ENCODE results near the gene OBSL1.
A peak's percentile ranks its signal among the peaks of the same experiment; 100 is the strongest.

Gene OBSL1

DNA sequence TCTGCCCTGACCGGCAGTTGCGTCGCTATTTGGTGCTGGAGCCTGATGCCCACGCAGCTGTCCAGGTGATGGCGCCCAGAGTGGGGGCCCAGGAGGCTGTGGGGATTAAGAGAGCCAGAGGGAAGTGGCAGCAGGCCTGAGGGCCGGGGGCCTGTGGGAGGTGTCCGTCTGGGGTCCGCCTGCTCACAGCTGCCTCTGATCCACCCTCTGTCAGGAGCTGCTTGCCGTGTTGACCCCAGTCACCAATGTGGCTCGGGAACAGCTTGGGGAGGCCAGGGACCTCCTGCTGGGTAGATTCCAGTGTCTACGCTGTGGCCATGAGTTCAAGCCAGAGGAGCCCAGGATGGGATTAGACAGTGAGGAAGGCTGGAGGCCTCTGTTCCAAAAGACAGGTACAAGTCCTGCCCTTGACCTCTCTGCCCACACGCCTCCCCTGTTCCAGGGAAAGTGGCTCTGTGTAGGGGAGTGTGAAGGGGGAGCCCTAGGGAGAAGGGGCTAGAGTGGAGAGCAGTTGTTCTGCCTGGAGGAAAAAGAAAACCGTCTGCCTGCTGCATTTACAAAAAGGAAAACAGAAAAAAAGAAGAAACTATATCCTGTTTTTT is 37.9 kb upstream of the OBSL1 start:
- no peak for DNase-seq (ENCODE audit: low read depth in 1 of 2, low spot score in 1 of 2)
- no peak for TF ChIP-seq JUND (IDR thresholded peaks at IDR 0.05; ENCODE audit: low read depth)
- in situ Hi-C loops (cut with HindIII; ENCODE audit: low pct_unique_long_range_greater_than_20kb, low sequenced_read_pairs): no loop called here

DNA sequence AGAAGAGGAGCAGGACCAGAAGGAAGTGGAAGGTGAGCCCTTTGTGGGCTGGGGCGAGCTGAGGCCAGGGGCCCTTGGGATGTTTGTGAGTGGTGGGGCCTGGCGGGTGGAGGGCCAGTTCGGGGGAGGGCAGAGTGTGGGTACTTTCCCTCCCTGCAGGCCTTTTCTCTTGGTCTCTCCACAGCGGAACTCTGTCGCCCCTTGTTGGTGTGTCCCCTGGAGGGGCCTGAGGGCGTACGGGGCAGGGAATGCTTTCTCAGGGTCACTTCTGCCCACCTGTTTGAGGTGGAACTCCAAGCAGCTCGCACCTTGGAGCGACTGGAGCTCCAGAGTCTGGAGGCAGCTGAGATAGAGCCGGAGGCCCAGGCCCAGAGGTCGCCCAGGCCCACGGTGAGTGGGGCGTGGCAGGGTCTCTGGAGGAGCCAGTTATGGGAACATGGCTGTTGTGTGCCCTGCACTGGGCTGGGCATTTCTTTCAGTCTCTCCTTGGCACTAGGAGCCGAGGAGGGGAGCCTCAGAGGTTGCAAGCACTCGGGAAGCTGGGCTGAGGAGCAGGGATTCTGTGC is 37.1 kb upstream of the OBSL1 start:
- no peak for TF ChIP-seq JUND (IDR thresholded peaks at IDR 0.05; ENCODE audit: low read depth)
- in situ Hi-C loops (cut with HindIII; ENCODE audit: low pct_unique_long_range_greater_than_20kb, low sequenced_read_pairs): no loop called here
- DNase-seq (ENCODE audit: low read depth in 1 of 2, low spot score in 1 of 2): no peak

DNA sequence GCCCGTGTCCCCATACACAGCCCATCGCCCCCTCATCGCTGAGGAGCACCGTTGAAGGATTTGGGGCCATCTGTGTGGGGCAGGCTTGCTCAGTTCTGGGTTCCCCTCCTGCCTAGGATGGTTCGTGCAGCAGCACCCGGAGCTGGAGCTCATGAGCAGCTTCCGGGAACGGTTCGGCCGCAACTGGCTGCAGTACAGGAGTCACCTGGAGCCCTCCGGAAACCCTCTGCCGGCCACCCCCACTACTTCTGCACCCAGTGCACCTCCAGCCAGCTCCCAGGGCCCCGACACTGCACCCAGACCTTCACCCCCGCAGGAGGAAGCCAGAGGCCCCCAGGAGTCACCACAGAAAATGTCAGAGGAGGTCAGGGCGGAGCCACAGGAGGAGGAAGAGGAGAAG is 36.6 kb upstream of the OBSL1 start:
- in situ Hi-C loops (cut with HindIII; ENCODE audit: low pct_unique_long_range_greater_than_20kb, low sequenced_read_pairs): no loop called here
- DNase-seq (ENCODE audit: low read depth in 1 of 2, low spot score in 1 of 2): no peak
- no peak for TF ChIP-seq JUND (IDR thresholded peaks at IDR 0.05; ENCODE audit: low read depth)

DNA sequence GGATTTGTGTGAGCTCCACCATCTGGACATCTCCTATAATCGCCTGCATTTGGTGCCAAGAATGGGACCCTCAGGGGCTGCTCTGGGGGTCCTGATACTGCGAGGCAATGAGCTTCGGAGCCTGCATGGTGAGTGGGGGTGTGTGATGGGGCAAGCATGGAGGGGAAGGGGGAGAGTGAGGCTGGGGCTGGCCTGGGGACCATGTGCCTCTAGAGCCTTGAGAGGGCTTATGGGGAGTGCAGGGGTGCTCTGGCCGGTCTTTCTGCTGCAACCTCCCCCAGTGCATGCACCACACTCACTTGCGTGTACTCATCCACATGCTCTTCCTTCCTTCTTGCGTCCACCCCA is 34.2 kb upstream of the OBSL1 start:
- in situ Hi-C loops (cut with HindIII; ENCODE audit: low pct_unique_long_range_greater_than_20kb, low sequenced_read_pairs): no loop called here
- no peak for TF ChIP-seq JUND (IDR thresholded peaks at IDR 0.05; ENCODE audit: low read depth)
- no peak for DNase-seq (ENCODE audit: low read depth in 1 of 2, low spot score in 1 of 2)

DNA sequence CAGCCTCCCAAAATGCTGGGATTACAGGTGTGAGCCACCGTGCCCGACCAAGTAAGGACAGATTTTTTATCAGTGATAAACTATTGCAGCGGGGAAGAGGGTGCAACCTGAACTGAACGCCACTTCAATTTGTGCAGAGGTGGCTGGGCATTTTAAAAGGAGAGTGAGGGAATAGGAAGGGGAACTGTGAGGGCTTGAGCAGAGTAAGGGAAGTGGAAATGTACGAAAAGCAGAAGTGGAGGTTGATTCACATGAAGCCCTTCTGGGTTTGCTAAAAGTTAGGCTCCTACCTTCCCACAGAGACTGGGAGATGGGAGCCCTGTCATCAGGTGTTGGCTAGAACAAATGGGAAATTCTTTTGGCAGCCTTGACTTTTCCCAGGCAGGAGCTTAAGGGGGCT is 32.4 kb upstream of the OBSL1 start:
- in situ Hi-C loops (cut with HindIII; ENCODE audit: low pct_unique_long_range_greater_than_20kb, low sequenced_read_pairs): no loop called here

DNA sequence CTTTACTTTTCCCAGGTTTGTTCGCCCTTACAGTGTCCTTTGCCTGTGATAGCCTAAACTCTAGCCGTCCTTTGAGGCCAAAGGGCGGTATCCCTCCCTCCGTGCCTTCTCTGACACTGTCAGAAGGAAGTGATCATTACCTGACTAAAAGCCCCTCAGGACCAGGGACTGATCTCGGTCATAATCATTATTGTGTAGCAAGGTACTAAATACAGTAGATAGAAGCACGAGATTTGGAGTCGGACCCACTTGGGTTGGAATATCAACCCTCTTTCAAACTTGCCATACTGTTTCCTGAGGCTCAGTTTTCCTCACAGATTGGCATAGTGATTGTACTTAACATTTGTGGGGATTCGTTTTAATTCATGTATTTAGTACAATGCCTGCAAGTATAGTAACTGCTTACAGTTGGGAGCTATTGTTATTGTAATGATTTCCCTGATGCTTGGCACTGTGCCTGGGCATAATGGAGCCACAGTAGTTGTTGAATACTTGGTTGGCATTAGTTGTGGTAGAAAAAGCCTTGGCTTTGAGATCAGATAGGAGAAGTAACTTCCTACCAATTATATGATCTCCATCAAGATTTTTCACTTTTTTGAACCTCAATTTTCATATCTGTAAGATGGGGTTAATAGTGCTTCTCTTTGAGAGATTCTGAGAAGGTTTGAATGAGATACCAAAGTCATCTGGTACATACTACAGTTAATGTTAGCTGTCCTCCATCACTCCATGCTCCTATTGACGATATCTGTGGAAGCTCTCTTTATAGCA is 27.2 kb upstream of the OBSL1 start:
- in situ Hi-C loops (cut with HindIII; ENCODE audit: low pct_unique_long_range_greater_than_20kb, low sequenced_read_pairs): no loop called here
- DNase-seq (ENCODE audit: low read depth in 1 of 2, low spot score in 1 of 2): no peak
- TF ChIP-seq JUND (IDR thresholded peaks at IDR 0.05; ENCODE audit: low read depth): no peak

More for the DNA sequence above, 32.4 kb upstream of the OBSL1 start:
- TF ChIP-seq JUND (IDR thresholded peaks at IDR 0.05; ENCODE audit: low read depth): no peak
- no peak for DNase-seq (ENCODE audit: low read depth in 1 of 2, low spot score in 1 of 2)

DNA sequence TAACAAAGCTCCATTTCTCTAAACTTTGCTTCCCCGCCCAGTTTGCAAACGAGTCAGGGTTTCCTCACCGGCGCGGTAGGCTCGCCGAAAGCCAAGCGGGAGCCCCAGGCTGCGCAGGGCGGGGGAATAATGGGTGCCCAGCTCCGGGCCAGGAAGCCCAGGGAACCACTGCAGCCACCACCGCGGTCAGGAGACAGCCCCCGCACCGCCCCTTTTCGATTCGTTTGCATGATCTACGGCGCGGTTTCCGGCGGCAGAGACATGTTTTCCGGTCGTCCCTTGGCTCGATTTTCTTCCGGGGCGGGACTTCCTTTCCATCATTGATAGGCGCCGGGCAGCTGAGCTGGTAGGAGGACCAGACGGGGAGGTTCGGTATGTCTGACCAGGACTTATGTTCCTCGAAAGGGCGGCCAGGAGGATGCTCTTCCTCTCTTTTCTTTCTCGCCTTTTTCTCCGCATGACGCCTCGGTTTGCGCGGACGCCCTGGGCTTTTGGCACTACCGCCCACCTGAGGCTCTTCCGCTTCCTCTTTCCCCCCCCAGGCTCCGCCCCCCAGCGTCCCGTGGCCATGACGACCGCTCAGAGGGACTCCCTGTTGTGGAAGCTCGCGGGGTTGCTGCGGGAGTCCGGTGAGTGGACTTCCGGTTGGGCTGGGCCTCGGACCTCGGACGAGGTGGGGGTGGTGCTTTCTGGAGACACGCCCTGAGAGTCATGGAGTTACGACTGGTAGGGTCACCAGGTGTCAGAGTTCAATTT is 26.4 kb upstream of the OBSL1 start, which contains the start of gene STK11IP:
Gene STK11IP, plus strand, starts transcription at position 306 of the 756 bp plus-strand sequence. Its CDS starts 263 bp downstream, at position 569.
- in situ Hi-C loops (cut with HindIII; ENCODE audit: low pct_unique_long_range_greater_than_20kb, low sequenced_read_pairs): no loop called here
- TF ChIP-seq JUND (IDR thresholded peaks at IDR 0.05; ENCODE audit: low read depth): no peak
- DNase-seq (ENCODE audit: low read depth in 1 of 2, low spot score in 1 of 2): peak; percentile 92 to 97

DNA sequence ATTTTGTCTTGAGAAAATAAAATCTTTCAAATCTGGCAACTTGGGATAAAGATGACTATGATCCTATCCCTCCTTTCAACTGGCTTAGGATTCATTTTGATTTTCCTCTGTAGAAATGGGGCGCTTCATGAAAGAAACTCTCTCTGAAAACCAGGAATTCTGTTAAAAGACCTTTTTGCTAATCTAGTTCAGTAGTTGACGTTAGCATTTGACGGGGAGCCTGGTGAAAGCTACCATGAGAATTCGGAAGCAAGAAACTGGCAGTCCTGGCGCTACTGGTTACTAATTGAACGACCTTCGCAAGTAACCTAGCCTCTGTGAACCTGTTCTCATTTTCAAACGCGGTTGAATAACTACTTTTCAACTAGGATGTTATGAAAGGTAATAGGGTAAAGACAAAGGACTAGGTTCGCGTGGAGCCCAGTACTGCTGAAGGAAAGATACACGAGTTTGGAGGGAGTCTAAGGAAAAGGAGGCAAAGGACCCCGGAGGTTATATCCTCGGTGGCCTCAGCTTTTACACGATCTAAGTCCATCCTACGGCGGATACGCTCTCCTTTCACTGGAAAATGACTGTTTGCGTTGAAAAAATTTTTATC is 25.7 kb upstream of the OBSL1 start:
- no peak for DNase-seq (ENCODE audit: low read depth in 1 of 2, low spot score in 1 of 2)
- no peak for TF ChIP-seq JUND (IDR thresholded peaks at IDR 0.05; ENCODE audit: low read depth)
- in situ Hi-C loops (cut with HindIII; ENCODE audit: low pct_unique_long_range_greater_than_20kb, low sequenced_read_pairs): no loop called here

DNA sequence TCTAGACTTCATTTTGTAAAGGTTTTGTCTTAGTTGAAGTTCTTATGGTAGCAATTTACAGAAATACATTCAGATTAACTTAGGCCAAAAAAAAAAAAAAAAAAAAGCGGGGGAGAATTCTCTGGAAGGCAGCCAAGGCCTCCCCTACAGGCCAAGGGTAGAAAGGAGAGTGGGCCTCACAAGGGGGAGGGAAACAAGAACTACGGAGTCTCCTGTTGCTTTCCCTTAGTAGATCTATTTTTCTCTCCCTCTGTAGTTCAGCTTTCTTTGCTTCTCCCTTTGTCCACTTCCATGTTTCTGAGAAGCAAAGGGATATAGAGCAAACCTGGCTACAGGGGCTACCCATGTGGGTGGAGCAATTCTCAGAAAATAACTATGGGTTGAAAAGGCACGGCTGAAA is 23.9 kb upstream of the OBSL1 start:
- no peak for TF ChIP-seq JUND (IDR thresholded peaks at IDR 0.05; ENCODE audit: low read depth)
- DNase-seq (ENCODE audit: low read depth in 1 of 2, low spot score in 1 of 2): no peak
- in situ Hi-C loops (cut with HindIII; ENCODE audit: low pct_unique_long_range_greater_than_20kb, low sequenced_read_pairs): no loop called here

DNA sequence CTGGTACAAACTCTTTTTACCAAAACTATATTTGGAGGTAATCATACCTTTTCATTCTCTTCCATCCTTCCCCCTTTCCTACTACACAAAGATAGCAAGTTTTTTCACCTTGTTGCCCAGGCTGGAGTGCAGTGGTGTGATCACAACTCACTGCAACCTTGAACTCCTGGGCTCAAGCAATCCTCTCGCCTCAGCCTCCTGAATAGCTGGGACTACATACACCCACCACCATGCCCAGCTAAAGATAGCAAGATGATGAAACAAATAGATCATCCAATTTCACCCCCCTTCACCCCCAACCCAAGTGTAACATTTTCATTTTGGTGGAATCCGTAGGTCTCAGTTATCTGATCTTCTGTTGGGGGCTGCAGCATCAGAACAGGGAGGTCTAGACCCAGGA is 21.8 kb upstream of the OBSL1 start:
- in situ Hi-C loops (cut with HindIII; ENCODE audit: low pct_unique_long_range_greater_than_20kb, low sequenced_read_pairs): no loop called here
- no peak for DNase-seq (ENCODE audit: low read depth in 1 of 2, low spot score in 1 of 2)
- no peak for TF ChIP-seq JUND (IDR thresholded peaks at IDR 0.05; ENCODE audit: low read depth)

DNA sequence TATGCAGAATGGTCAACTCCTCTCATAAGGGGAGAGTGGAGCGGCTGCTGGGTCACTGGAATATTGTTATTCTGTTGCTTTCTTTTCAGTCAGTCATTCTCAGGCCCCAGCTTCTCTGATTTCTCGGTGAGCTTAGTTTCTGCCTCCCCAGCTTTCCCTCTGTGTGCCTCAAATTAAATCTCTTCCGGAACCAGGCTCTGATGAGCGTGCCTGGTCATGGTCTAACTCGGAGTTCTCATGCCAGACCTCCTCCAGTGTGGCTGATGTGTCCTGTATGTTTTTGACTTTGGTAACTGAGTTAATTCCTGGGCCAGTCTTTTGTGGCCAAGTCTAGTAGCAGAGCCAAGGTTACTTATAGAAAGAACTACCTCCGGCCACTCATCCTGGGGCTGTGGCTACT is 21.4 kb upstream of the OBSL1 start:
- no peak for DNase-seq (ENCODE audit: low read depth in 1 of 2, low spot score in 1 of 2)
- no peak for TF ChIP-seq JUND (IDR thresholded peaks at IDR 0.05; ENCODE audit: low read depth)
- in situ Hi-C loops (cut with HindIII; ENCODE audit: low pct_unique_long_range_greater_than_20kb, low sequenced_read_pairs): no loop called here

DNA sequence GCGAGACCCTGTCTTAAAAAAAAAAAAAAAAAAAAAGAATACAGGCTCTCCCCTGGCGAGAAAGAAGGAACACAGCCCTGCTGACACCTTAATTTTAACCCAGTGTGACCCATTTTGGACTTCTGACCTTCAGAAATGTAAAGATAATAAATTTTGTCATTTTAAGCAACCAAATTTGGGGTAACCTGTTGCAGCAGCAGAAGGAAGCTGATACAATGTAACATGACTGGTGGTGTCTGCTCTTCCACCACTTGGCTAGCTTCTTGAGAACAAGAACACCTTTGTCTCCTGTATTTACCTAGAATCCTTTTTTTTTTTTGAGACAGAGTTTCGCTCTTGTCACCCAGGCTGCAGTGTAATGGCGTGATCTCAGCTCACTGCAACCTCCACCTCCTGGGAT is 19.8 kb upstream of the OBSL1 start:
- TF ChIP-seq JUND (IDR thresholded peaks at IDR 0.05; ENCODE audit: low read depth): no peak
- no peak for DNase-seq (ENCODE audit: low read depth in 1 of 2, low spot score in 1 of 2)
- in situ Hi-C loops (cut with HindIII; ENCODE audit: low pct_unique_long_range_greater_than_20kb, low sequenced_read_pairs): no loop called here

Measured in T47D (cell line).